ENCODE results near the gene PLSCR5. TPM values are rescaled to one million over a fixed set of nuclear protein-coding genes. Genes with fewer than 3 reads are reported as not detected.

The PLSCR5 gene
- total RNA-seq, 1 experiment from 2014 or later: not detected

GRCh38 chr3:146558781-146559180 is 46.4 kb downstream of the PLSCR5 start:
- H3K9me2 ChIP-seq (ENCODE audit: insufficient read depth): no peaks in the 10 kb centered on the region
- POLR2A ChIA-PET (ENCODE audit: unreplicated experiment): no interaction called here
- no peaks in the 10 kb centered on the region; the same call in 1 of the 2 replicates for H3K4me1 ChIP-seq (replicated peaks; ENCODE audit: insufficient read depth)
- TF ChIP-seq, protein P1, sequence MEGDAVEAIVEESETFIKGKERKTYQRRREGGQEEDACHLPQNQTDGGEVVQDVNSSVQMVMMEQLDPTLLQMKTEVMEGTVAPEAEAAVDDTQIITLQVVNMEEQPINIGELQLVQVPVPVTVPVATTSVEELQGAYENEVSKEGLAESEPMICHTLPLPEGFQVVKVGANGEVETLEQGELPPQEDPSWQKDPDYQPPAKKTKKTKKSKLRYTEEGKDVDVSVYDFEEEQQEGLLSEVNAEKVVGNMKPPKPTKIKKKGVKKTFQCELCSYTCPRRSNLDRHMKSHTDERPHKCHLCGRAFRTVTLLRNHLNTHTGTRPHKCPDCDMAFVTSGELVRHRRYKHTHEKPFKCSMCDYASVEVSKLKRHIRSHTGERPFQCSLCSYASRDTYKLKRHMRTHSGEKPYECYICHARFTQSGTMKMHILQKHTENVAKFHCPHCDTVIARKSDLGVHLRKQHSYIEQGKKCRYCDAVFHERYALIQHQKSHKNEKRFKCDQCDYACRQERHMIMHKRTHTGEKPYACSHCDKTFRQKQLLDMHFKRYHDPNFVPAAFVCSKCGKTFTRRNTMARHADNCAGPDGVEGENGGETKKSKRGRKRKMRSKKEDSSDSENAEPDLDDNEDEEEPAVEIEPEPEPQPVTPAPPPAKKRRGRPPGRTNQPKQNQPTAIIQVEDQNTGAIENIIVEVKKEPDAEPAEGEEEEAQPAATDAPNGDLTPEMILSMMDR (conservative IDR thresholded peaks at IDR 0.05): no peak
- H3K9me3 ChIP-seq (ENCODE audit: insufficient read depth, low read depth): no peaks in the 10 kb centered on the region
- H3K4me2 ChIP-seq: no peak overlapping the region
- H3F3A ChIP-seq (ENCODE audit: insufficient read depth, low read depth): no peaks in the 10 kb centered on the region
- intact Hi-C loops (cut with micrococcal nuclease; ENCODE audit: unreplicated experiment): no loop called here
- H3K36me3 ChIP-seq (ENCODE audit: low read depth): no peaks in the 10 kb centered on the region
- no peak for DNase-seq
- H3K4me3 ChIP-seq: no peak overlapping the region
- H3K27me3 ChIP-seq (ENCODE audit: insufficient read depth, low read depth): no peaks in the 10 kb centered on the region
- no peaks in the 10 kb centered on the region for H3K79me2 ChIP-seq (ENCODE audit: low read depth)
- CTCF ChIA-PET: no interaction called here
- no peaks in the 10 kb centered on the region for H4K20me1 ChIP-seq (ENCODE audit: insufficient read depth)
- no peak overlapping the region for H3K27ac ChIP-seq
- no peak overlapping the region for H2AFZ ChIP-seq
- no TSS peak for BruUV-seq (replicated peaks)

- POLR2A ChIA-PET (ENCODE audit: unreplicated experiment): no interaction called here
- intact Hi-C loops (cut with micrococcal nuclease; ENCODE audit: unreplicated experiment): no loop called here
- DNase-seq: no peak
- H3K9me2 ChIP-seq (ENCODE audit: insufficient read depth): no peaks in the 10 kb centered on the region
- H3K36me3 ChIP-seq (ENCODE audit: low read depth): no peaks in the 10 kb centered on the region
- TF ChIP-seq EZH2 (IDR thresholded peaks at IDR 0.05; ENCODE audit: low read depth): no peak
- TF ChIP-seq, protein P1 (conservative IDR thresholded peaks at IDR 0.05): no peak
- CTCF ChIA-PET: no interaction called here
- H3K27ac ChIP-seq: no peak overlapping the region
- H3K79me2 ChIP-seq (ENCODE audit: low read depth): no peaks in the 10 kb centered on the region
- no peak overlapping the region for H3K4me2 ChIP-seq
- H3K9me3 ChIP-seq (ENCODE audit: insufficient read depth, low read depth): no peaks in the 10 kb centered on the region
- no peak overlapping the region for H2AFZ ChIP-seq
- H3K27me3 ChIP-seq (ENCODE audit: insufficient read depth, low read depth): no peaks in the 10 kb centered on the region
- BruUV-seq (replicated peaks): no TSS peak
- H3K4me1 ChIP-seq (replicated peaks; ENCODE audit: insufficient read depth): no peaks in the 10 kb centered on the region; the same call in 1 of the 2 replicates
- H3F3A ChIP-seq (ENCODE audit: insufficient read depth, low read depth): no peaks in the 10 kb centered on the region
- H4K20me1 ChIP-seq (ENCODE audit: insufficient read depth): no peaks in the 10 kb centered on the region
- H3K4me3 ChIP-seq: no peak overlapping the region
Measured at GRCh38 chr3:146557745-146558144, 47.4 kb downstream of the PLSCR5 start.

DNA sequence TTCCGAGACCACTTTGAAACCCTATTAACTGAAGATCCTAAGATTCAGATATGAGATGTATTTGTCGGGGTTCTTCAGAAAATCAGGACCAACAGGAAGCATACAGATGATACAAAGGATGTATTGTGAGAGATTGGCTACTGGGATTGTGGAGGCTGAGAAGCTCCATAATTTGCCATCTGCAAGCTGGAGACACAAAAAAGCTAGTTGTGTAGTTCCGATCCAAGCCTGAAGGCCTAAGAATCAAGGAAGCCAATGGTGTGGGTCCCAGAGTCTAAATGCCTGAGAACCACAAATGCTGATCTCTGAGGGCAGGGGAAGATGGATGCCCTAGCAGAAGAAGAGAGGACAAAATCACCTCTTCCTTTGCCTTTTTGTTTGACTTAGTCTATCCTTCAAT is 49.8 kb downstream of the PLSCR5 start:
- intact Hi-C loops (cut with micrococcal nuclease; ENCODE audit: unreplicated experiment): no loop called here
- H3K36me3 ChIP-seq (ENCODE audit: low read depth): no peaks in the 10 kb centered on the region
- no peaks in the 10 kb centered on the region for H3K9me2 ChIP-seq (ENCODE audit: insufficient read depth)
- no peak for DNase-seq
- H3K79me2 ChIP-seq (ENCODE audit: low read depth): no peaks in the 10 kb centered on the region
- no peak overlapping the region for H2AFZ ChIP-seq
- no peaks in the 10 kb centered on the region for H3K27me3 ChIP-seq (ENCODE audit: insufficient read depth, low read depth)
- ChIA-PET CTCF (no interaction called here), POLR2A (ENCODE audit: unreplicated experiment) (no interaction called here)
- no peak overlapping the region for H3K4me2 ChIP-seq
- no peaks in the 10 kb centered on the region for H3K4me1 ChIP-seq (replicated peaks; ENCODE audit: insufficient read depth)
- no peaks in the 10 kb centered on the region for H4K20me1 ChIP-seq (ENCODE audit: insufficient read depth)
- no TSS peak for BruUV-seq (replicated peaks)
- H3K4me3 ChIP-seq: no peak overlapping the region
- H3K27ac ChIP-seq: no peak overlapping the region
- no peak for TF ChIP-seq EZH2 (IDR thresholded peaks at IDR 0.05; ENCODE audit: low read depth)
- TF ChIP-seq, protein P1 (conservative IDR thresholded peaks at IDR 0.05): no peak
- no peaks in the 10 kb centered on the region for H3F3A ChIP-seq (ENCODE audit: insufficient read depth, low read depth)
- no peaks in the 10 kb centered on the region for H3K9me3 ChIP-seq (ENCODE audit: insufficient read depth, low read depth)
